Right hindlimb (tissue), 1 donor: ENCODE measurements around the gene P2RY11.

Experiments
- DNase-seq: peaks from one replicate; pipeline ENCODE4 v3.0.0-alpha.2; 2018

The P2RY11 gene

GRCh38 chr19:10093295-10094186 is 18.0 kb upstream of the P2RY11 start:
- DNase-seq = peak; percentile 25

- DNase-seq = no peak
Measured at GRCh38 chr19:10095622-10095947, 15.9 kb upstream of the P2RY11 start.

GRCh38 chr19:10095948-10096614 is 15.4 kb upstream of the P2RY11 start:
- peak; percentile 92 for DNase-seq

- no peak for DNase-seq
Measured at GRCh38 chr19:10096615-10096963, 14.9 kb upstream of the P2RY11 start.

- no peak for DNase-seq
Measured at GRCh38 chr19:10100163-10100785, 11.2 kb upstream of the P2RY11 start.

- DNase-seq = no peak
Measured at GRCh38 chr19:10102787-10103236, 8.7 kb upstream of the P2RY11 start.

GRCh38 chr19:10104130-10104513 is 7.4 kb upstream of the P2RY11 start:
- no peak for DNase-seq

- peak; percentile 83 for DNase-seq
Measured at GRCh38 chr19:10104665-10105508, 6.6 kb upstream of the P2RY11 start.

GRCh38 chr19:10105509-10106099 is 5.9 kb upstream of the P2RY11 start:
- DNase-seq = peak; percentile 89

GRCh38 chr19:10106100-10106936 is 5.2 kb upstream of the P2RY11 start, which contains the start of gene PPAN:
TSS of gene PPAN (plus strand) at chr19:10106362. CDS start at chr19:10106395, 33 bp downstream.
- DNase-seq = peak; percentile 98

GRCh38 chr19:10107254-10107653 is 4.2 kb upstream of the P2RY11 start:
- DNase-seq = no peak

GRCh38 chr19:10107817-10108367 is 3.6 kb upstream of the P2RY11 start:
- no peak for DNase-seq

- no peak for DNase-seq
Measured at GRCh38 chr19:10109528-10109927, 2.0 kb upstream of the P2RY11 start.

- peak; percentile 28 for DNase-seq
Measured at GRCh38 chr19:10110076-10110971, 1.2 kb upstream of the P2RY11 start.

- DNase-seq = no peak
Measured at GRCh38 chr19:10110972-10111317, 548 bp upstream of the P2RY11 start.

- DNase-seq = peak; percentile 28
Measured at GRCh38 chr19:10112037-10112761, 706 bp downstream of the P2RY11 start.

GRCh38 chr19:10112895-10113591 is 1.6 kb downstream of the P2RY11 start:
- peak; percentile 59 for DNase-seq

GRCh38 chr19:10113592-10113963 is 2.1 kb downstream of the P2RY11 start:
- peak; percentile 35 for DNase-seq
